GM12872 (cell line): ENCODE data around the gene EHD4.

Experiments used
- TF ChIP-seq, protein P1 (sequence below): IDR thresholded peaks from 3 replicates; pipeline ENCODE4 v1.5.1; 2011; ENCODE audit warnings: low read depth, mild to moderate bottlenecking, low read length, moderate library complexity; ENCODE audit not compliant: insufficient read depth

Gene EHD4

DNA sequence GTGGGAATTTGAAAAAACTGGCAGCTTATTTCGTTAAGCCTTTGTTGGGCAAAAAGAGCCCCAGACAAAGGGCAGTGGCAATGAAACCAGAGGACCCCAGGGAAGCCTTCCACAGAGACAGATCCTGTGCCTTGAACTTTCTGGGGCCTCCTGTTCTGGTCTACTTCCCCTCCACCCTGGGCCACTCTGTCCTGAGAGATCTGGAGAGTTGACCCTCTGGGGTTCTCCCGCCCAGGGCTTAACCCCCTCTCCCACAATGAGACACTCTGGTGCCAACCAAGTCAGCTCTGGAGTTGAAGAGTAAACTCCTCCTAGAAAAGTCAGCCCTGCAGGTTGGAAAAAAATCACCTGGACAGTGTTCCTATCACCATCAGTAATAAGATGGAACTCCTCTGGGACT is 20.8 kb downstream of the EHD4 start:
- TF ChIP-seq, protein P1, sequence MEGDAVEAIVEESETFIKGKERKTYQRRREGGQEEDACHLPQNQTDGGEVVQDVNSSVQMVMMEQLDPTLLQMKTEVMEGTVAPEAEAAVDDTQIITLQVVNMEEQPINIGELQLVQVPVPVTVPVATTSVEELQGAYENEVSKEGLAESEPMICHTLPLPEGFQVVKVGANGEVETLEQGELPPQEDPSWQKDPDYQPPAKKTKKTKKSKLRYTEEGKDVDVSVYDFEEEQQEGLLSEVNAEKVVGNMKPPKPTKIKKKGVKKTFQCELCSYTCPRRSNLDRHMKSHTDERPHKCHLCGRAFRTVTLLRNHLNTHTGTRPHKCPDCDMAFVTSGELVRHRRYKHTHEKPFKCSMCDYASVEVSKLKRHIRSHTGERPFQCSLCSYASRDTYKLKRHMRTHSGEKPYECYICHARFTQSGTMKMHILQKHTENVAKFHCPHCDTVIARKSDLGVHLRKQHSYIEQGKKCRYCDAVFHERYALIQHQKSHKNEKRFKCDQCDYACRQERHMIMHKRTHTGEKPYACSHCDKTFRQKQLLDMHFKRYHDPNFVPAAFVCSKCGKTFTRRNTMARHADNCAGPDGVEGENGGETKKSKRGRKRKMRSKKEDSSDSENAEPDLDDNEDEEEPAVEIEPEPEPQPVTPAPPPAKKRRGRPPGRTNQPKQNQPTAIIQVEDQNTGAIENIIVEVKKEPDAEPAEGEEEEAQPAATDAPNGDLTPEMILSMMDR = no peak

DNA sequence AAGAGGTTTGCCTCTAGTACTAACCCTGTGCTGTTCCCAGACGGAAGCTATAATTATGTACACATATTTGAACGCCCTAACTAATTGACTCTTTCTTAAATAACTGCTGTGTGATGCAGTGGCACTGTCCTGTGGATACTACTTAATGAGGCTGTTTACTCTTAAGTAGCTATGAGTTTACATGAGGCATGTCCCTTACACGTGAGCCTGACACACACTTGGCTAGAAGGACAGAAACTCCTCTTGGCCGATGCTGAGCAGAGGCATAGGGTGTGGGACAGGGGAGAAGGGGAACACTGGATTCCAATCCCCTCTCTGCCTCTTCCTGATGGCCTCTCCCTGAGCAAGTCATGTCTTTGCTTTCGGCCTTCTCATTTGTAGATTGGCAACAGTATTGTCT is 21.9 kb downstream of the EHD4 start:
- TF ChIP-seq, protein P1 = no peak

DNA sequence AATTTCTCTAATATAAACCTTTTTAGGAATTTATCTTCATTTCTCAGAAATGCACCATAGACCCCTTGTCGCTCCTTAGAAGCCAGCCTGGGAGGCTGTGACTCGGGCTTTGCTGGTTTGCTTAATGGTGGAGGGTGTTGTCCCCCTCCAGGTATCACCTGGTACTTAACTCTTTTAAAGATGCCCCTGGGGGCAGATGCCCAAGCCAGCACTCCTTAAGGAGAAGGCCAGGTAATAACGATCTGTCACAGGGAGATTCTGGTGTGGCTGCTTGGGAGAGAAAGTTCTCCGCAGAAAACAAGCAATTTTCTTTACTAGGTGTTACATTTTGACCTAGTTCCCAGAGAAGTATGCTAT is 22.3 kb downstream of the EHD4 start:
- TF ChIP-seq, protein P1 = no peak

DNA sequence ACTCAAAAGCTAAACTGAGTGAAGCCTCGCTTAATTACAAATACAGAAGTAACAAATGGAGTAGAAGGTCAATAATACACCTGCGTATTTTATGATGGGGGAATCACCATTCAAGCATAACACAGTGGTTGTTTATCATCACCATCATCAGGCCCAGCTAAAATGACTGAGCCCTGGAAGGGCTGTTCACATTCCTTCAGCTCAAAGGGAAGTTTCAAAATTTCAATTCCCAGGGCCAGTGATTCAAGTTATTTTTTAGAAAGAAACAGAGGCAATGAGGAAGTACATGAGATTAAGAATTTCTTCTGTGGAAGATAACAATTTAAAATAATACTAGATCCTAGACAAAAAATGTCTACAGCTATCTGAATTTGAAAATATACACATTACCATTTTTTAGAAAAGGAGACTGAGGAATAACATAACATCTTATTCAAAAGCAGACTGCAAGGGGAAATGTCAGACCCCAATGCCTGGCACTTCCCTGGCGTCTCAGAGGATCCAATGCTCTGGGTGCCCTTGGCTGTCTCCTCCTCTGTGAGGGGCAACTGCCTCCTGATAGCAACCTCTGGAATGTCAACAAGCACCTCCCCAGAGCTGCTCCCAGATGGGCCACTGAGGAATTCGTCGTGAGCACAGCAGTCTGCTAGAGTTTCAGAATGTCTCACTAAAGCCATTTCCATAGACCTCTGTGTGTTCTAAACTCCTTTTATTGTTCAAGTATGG is 22.8 kb downstream of the EHD4 start:
- TF ChIP-seq, protein P1 = no peak

DNA sequence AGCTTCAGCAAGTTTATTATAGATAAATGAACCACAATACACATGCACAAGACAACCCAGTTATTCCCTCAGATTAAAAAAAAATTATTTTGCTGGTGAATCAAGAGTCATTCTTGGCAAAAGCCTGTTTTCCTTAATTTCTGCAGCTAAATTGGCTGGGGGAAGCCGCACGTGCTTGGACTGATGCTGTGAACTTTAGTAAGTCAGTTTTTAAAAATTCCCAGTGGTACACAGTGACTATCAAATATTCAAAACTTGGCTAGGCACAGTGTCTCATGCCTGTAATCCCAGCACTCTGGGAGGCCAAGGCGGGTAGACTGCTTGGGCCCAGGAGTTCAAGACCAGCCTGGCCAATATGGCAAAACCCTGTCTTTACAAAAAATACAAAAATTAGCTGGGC is 23.9 kb downstream of the EHD4 start:
- TF ChIP-seq, protein P1 = no peak

DNA sequence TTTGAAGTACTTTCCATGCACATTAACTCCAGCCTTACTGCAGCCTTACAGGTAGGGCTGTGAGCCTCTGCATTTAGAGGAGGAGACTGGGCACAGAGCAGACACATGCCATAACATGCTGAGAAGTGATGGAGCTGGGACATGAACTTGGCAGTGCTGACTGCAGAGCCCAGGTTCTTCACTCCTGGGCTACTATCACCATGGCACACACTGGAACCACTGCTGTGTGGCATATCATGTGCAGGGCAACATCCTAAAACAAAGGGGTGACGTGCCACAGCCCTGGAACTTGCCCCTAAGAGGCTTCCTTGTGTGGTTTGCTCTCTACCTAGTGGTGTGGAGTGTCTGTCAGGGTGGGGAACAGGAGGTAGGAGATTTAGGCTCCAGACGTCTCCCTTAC is 25.4 kb downstream of the EHD4 start:
- TF ChIP-seq, protein P1 = no peak

DNA sequence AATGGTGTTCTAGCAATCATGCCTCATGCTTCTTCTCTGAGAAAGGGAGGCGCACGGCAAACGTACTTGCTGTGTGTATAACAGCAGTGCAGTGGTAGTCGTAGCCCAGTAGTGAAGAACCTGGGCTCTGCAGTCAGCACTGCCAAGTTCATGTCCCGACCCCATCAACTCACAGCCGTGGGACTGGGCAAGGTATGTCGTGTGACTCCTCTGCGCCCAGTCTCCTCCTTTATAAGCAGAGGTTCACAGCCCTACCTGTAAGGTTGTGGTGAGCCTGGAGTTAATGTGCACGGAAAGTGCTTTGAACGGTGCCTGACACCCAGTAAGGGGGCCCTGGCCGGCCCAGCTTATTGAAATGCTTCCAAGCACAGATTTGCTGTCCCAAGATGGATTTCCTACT is 26.6 kb downstream of the EHD4 start:
- TF ChIP-seq, protein P1 = no peak
